ENCODE measurements around the gene KCNMB2.

KCNMB2 gene

DNA sequence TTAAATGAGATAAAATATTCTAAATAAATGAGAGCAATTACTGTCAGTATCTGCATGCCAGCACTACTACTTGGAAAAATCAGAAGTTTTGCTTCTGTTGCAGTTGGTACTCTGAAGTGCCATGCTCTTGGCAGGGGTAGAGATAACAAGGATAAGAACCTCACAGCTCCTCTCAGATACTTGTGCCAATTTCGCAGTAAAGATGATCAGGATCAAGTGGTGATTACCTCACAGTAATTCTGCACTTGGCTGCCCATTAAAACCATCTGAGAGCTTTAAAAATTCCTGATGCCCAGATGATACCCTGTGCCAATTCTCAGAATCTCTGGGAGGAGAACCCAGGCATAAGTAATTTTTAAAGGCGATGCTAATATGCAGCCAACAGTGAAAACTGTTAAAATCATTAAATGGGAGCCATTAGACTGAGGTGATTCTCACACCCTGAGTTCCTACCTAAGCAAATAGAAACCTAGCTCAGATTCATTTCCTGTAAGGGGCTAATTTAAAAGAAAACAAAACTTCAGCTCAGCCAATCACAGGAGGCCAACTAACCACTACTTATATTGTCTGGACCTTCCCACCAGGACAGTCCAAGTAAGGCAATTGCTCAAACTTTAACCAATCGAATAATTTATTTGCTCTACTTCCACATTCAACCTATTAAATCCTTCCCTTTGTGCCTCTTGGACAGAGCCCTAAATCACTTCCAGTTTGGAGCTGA lies 171.2 kb downstream of the KCNMB2 start:
- H3K4me3 ChIP-seq (ENCODE audit: low read length): no peak overlapping the region
- H2AFZ ChIP-seq (ENCODE audit: low read depth, low read length): no peak overlapping the region
- H3K4me1 ChIP-seq (ENCODE audit: insufficient read depth, low read length): no peaks in the 10 kb centered on the region
- H3K36me3 ChIP-seq (ENCODE audit: insufficient read depth, low read length): no peaks in the 10 kb centered on the region
- H3K27me3 ChIP-seq (ENCODE audit: insufficient read depth, low read length): no peaks in the 10 kb centered on the region
- H3K9me3 ChIP-seq (ENCODE audit: low read length): no peaks in the 10 kb centered on the region

DNA sequence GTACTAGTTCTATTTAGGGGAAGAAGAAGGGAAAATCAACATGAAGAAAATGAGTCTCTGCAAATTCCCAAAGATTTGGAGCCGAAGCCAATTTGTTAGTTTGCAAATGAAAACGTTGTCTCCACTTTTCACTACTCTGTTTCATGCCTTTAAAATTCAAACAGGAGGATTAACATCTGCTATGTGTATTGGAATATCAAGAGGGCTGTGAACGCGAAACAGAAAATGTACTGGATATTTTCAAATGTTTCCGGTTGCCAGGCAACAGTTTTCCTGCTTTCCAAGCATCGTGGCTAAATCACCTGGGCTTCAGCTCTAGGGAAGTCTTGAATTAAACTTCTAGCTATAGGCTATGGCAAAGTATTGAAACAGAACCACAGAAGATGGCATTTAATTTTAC lies 172.8 kb downstream of the KCNMB2 start:
- no peaks in the 10 kb centered on the region for H3K27me3 ChIP-seq (ENCODE audit: insufficient read depth, low read length)
- H3K4me1 ChIP-seq (ENCODE audit: insufficient read depth, low read length): no peaks in the 10 kb centered on the region
- H3K4me3 ChIP-seq (ENCODE audit: low read length): no peak overlapping the region
- no peaks in the 10 kb centered on the region for H3K9me3 ChIP-seq (ENCODE audit: low read length)
- H3K36me3 ChIP-seq (ENCODE audit: insufficient read depth, low read length): no peaks in the 10 kb centered on the region
- no peak overlapping the region for H2AFZ ChIP-seq (ENCODE audit: low read depth, low read length)

DNA sequence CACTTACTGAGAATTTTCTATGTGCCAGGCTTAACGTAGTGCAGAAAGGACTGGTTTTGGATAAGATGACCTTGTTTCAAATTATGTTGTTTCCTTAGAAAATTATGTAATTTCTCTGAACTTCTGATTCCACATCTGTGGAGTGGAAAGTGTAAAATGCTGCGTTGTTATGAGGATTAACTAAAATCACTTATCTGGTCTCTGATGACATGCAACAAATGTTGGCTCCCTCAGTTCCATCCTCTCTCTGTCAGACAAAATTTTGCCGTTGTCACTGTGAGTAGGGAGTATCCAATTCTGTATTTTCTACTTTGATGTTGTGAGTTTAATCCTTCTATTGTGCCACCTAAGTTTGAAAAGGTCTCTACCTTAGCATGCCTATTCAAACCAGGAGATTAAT lies 175.5 kb downstream of the KCNMB2 start:
- no peak overlapping the region for H2AFZ ChIP-seq (ENCODE audit: low read depth, low read length)
- H3K4me1 ChIP-seq (ENCODE audit: insufficient read depth, low read length): no peaks in the 10 kb centered on the region
- no peaks in the 10 kb centered on the region for H3K9me3 ChIP-seq (ENCODE audit: low read length)
- no peak overlapping the region for H3K4me3 ChIP-seq (ENCODE audit: low read length)
- no peaks in the 10 kb centered on the region for H3K27me3 ChIP-seq (ENCODE audit: insufficient read depth, low read length)
- no peaks in the 10 kb centered on the region for H3K36me3 ChIP-seq (ENCODE audit: insufficient read depth, low read length)

GRCh38 chr3:178712247-178712646 lies 176.0 kb downstream of the KCNMB2 start:
- Histone ChIP-seq H2AFZ (ENCODE audit: low read depth, low read length) (no peak overlapping the region), H3K27me3 (ENCODE audit: insufficient read depth, low read length) (no peaks in the 10 kb centered on the region), H3K4me3 (ENCODE audit: low read length) (no peak overlapping the region), H3K4me1 (ENCODE audit: insufficient read depth, low read length) (no peaks in the 10 kb centered on the region), H3K9me3 (ENCODE audit: low read length) (no peaks in the 10 kb centered on the region), H3K36me3 (ENCODE audit: insufficient read depth, low read length) (no peaks in the 10 kb centered on the region)

DNA sequence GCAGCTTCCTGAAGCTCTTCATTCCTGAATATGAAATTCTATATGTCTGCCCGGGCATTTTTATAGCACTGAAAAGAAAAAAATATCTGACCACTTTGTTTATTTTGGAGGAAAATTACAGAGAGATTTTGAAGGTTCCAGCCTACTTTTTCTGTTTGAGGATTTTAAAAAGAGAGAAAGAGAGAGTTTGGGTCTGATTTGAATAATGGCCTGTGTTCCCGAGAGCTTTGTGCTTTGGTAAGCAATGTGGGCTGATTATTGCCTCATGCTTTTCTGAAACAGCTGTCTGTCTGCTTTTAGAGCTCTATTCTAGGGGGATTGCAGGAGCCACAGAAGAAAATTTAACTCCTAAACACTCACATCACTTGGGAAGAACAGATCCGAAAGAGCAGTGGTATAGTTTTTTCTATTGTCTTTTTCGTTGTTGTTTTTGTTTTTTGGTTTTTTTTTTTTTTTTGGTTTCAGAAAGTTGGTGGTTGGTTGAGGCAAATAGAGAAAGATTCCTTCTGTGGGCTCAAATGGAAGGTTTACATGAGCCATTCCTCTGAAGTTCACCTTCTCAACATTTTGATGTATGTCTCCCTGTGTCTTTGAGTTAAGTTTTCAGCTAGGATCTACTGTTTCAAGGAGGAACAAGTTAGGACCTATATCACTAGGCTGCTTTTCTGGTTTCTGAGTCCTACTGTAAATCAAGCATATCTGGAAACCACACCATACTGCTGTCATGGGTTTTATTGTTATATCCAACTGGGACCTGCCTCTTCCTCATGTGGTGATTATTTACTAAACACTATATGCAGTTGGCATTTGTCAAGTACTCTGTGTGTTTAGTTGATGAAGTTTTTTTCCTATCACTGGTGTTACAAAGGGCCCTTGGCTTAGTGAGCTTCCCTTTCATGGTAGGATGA lies 178.9 kb downstream of the KCNMB2 start:
- no peak overlapping the region for H2AFZ ChIP-seq (ENCODE audit: low read depth, low read length)
- no peaks in the 10 kb centered on the region for H3K27me3 ChIP-seq (ENCODE audit: insufficient read depth, low read length)
- H3K4me3 ChIP-seq (ENCODE audit: low read length): no peak overlapping the region
- no peaks in the 10 kb centered on the region for H3K4me1 ChIP-seq (ENCODE audit: insufficient read depth, low read length)
- no peaks in the 10 kb centered on the region for H3K9me3 ChIP-seq (ENCODE audit: low read length)
- no peaks in the 10 kb centered on the region for H3K36me3 ChIP-seq (ENCODE audit: insufficient read depth, low read length)

GRCh38 chr3:178718995-178719635 lies 182.9 kb downstream of the KCNMB2 start:
- H3K4me3 ChIP-seq (ENCODE audit: low read length): no peak overlapping the region
- no peaks in the 10 kb centered on the region for H3K36me3 ChIP-seq (ENCODE audit: insufficient read depth, low read length)
- no peaks in the 10 kb centered on the region for H3K4me1 ChIP-seq (ENCODE audit: insufficient read depth, low read length)
- H3K27me3 ChIP-seq (ENCODE audit: insufficient read depth, low read length): no peaks in the 10 kb centered on the region
- H2AFZ ChIP-seq (ENCODE audit: low read depth, low read length): no peak overlapping the region
- no peaks in the 10 kb centered on the region for H3K9me3 ChIP-seq (ENCODE audit: low read length)

GRCh38 chr3:178732824-178733223 lies 196.6 kb downstream of the KCNMB2 start:
- Histone ChIP-seq H3K9me3 (ENCODE audit: low read length) (no peaks in the 10 kb centered on the region), H3K36me3 (ENCODE audit: insufficient read depth, low read length) (no peaks in the 10 kb centered on the region), H3K27me3 (ENCODE audit: insufficient read depth, low read length) (no peaks in the 10 kb centered on the region), H3K4me3 (ENCODE audit: low read length) (no peak overlapping the region), H3K4me1 (ENCODE audit: insufficient read depth, low read length) (no peaks in the 10 kb centered on the region), H2AFZ (ENCODE audit: low read depth, low read length) (no peak overlapping the region)

DNA sequence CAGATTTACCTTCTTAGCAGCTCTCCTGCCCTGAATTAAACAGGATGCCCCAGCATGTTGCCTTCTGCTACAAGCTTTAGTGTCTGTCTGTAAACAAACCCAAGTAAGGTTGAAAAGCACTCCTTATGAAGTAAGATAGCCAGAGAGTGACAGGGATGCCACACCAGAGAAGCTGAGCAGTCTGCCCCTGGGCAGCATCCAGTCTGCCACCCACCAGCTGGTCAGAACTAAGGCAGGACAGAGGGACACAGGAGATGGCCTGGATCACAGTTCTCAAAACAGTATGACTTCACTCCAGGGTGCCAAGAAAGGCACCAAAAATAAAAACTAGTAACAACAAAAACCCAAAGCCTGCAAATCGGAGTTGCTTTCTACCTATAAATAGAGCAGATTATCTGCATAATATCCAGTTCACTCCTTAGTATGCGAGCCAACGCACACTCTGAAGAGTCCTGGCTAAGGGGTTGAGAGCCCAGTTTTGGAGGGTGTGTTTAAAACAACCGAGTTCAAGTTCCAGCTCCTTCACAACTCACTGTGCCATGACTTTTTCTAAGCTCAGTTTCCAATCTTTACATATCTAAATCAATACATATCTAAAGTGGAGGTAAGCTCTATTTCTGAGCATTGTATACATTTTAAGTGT lies 198.9 kb downstream of the KCNMB2 start:
- H3K9me3 ChIP-seq (ENCODE audit: low read length): no peaks in the 10 kb centered on the region
- H2AFZ ChIP-seq (ENCODE audit: low read depth, low read length): no peak overlapping the region
- no peaks in the 10 kb centered on the region for H3K27me3 ChIP-seq (ENCODE audit: insufficient read depth, low read length)
- H3K36me3 ChIP-seq (ENCODE audit: insufficient read depth, low read length): no peaks in the 10 kb centered on the region
- H3K4me3 ChIP-seq (ENCODE audit: low read length): no peak overlapping the region
- no peaks in the 10 kb centered on the region for H3K4me1 ChIP-seq (ENCODE audit: insufficient read depth, low read length)

DNA sequence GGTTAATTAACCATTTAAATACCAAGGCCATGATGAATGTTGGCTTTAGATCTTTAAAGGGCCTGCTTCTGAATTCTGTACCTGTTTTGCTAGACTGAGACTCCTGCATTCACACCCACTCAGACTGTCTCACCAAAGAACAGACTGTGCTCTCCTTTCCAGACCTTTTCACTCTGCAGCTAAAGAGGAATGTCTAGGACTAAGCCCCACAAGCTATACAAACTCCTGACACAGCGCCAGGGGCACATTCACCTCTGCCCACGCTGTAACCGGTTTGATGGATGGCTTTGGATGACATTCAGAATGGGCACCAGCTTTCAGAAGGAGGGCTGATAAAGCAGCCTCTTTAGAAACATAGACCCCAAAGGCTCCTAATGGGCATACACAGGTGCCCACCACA lies 200.1 kb downstream of the KCNMB2 start:
- Histone ChIP-seq H3K4me3 (ENCODE audit: low read length) (no peak overlapping the region), H3K4me1 (ENCODE audit: insufficient read depth, low read length) (no peaks in the 10 kb centered on the region), H3K9me3 (ENCODE audit: low read length) (no peaks in the 10 kb centered on the region), H3K36me3 (ENCODE audit: insufficient read depth, low read length) (no peaks in the 10 kb centered on the region), H3K27me3 (ENCODE audit: insufficient read depth, low read length) (no peaks in the 10 kb centered on the region), H2AFZ (ENCODE audit: low read depth, low read length) (no peak overlapping the region)

GRCh38 chr3:178739720-178740119 lies 203.5 kb downstream of the KCNMB2 start:
- Histone ChIP-seq H3K9me3 (ENCODE audit: low read length) (no peaks in the 10 kb centered on the region), H2AFZ (ENCODE audit: low read depth, low read length) (no peak overlapping the region), H3K4me3 (ENCODE audit: low read length) (no peak overlapping the region), H3K36me3 (ENCODE audit: insufficient read depth, low read length) (no peaks in the 10 kb centered on the region), H3K27me3 (ENCODE audit: insufficient read depth, low read length) (no peaks in the 10 kb centered on the region), H3K4me1 (ENCODE audit: insufficient read depth, low read length) (no peaks in the 10 kb centered on the region)

- Histone ChIP-seq H2AFZ (ENCODE audit: low read depth, low read length) (no peak overlapping the region), H3K4me1 (ENCODE audit: insufficient read depth, low read length) (no peaks in the 10 kb centered on the region), H3K27me3 (ENCODE audit: insufficient read depth, low read length) (no peaks in the 10 kb centered on the region), H3K36me3 (ENCODE audit: insufficient read depth, low read length) (no peaks in the 10 kb centered on the region), H3K4me3 (ENCODE audit: low read length) (no peak overlapping the region), H3K9me3 (ENCODE audit: low read length) (no peaks in the 10 kb centered on the region)
These were observed 204.8 kb downstream of the KCNMB2 start for GRCh38 chr3:178741020-178741419.

- Histone ChIP-seq H3K27me3 (ENCODE audit: insufficient read depth, low read length) (no peaks in the 10 kb centered on the region), H3K36me3 (ENCODE audit: insufficient read depth, low read length) (no peaks in the 10 kb centered on the region), H2AFZ (ENCODE audit: low read depth, low read length) (no peak overlapping the region), H3K4me1 (ENCODE audit: insufficient read depth, low read length) (no peaks in the 10 kb centered on the region), H3K9me3 (ENCODE audit: low read length) (no peaks in the 10 kb centered on the region), H3K4me3 (ENCODE audit: low read length) (no peak overlapping the region)
These were observed 207.1 kb downstream of the KCNMB2 start for GRCh38 chr3:178743297-178743696.
